Mesenchymal stem cell (in vitro differentiated cells and primary cell): Measurements from ENCODE around the gene KCNK1.

ENCODE experiments used
- DNase-seq: peaks from one replicate; pipeline ENCODE4 v3.0.0-alpha.2; 2013
- H2AFZ ChIP-seq: one replicate; pipeline ENCODE4 v1.6.1; 2013; ENCODE audit warnings: low read depth, mild to moderate bottlenecking, control low read depth, inconsistent platforms, low read length, moderate library complexity
- H2AK5ac ChIP-seq: 2 replicates; pipeline ENCODE4 v1.6.1; 2013; ENCODE audit warnings: low read length, moderate library complexity, mild to moderate bottlenecking, inconsistent platforms; ENCODE audit not compliant: severe bottlenecking
- H2BK120ac ChIP-seq: one replicate; pipeline ENCODE4 v1.6.1; 2013; ENCODE audit warnings: low read depth, mild to moderate bottlenecking, inconsistent platforms, low read length, moderate library complexity
- H2BK12ac ChIP-seq, 2 experiments: one replicate each; pipeline ENCODE4 v1.6.1; 2013; ENCODE audit warnings: inconsistent platforms in 2 of 2, low read length in 2 of 2, mild to moderate bottlenecking in 2 of 2, moderate library complexity in 2 of 2, control low read depth in 1 of 2
- H2BK15ac ChIP-seq: one replicate; pipeline ENCODE4 v1.6.1; 2013; ENCODE audit warnings: mild to moderate bottlenecking, low read depth, inconsistent platforms; ENCODE audit not compliant: poor library complexity, severe bottlenecking
- H2BK5ac ChIP-seq: 2 replicates; pipeline ENCODE4 v1.6.1; 2013; ENCODE audit warnings: low read depth, mild to moderate bottlenecking, low read length, control low read depth, inconsistent platforms; ENCODE audit not compliant: poor library complexity, severe bottlenecking
- H3K14ac ChIP-seq, 2 experiments: one replicate each; pipeline ENCODE4 v1.6.1; 2013; ENCODE audit warnings: inconsistent platforms in 2 of 2, low read length in 2 of 2, control low read depth in 1 of 2, mild to moderate bottlenecking in 1 of 2, moderate library complexity in 1 of 2
- H3K18ac ChIP-seq, 2 experiments: one replicate each; pipeline ENCODE4 v1.6.1; 2013; ENCODE audit warnings: inconsistent platforms in 2 of 2, low read length in 2 of 2, control low read depth in 1 of 2, low read depth in 1 of 2, mild to moderate bottlenecking in 1 of 2
- H3K23ac ChIP-seq, 2 experiments: one replicate each; pipeline ENCODE4 v1.6.1; 2013; ENCODE audit warnings: inconsistent platforms in 2 of 2, low read length in 2 of 2, mild to moderate bottlenecking in 2 of 2, moderate library complexity in 2 of 2, control low read depth in 1 of 2
- H3K27ac ChIP-seq: 2 replicates; pipeline ENCODE4 v1.5.1; 2013; ENCODE audit warnings: mild to moderate bottlenecking, moderate library complexity, low read length, control low read depth, inconsistent platforms; ENCODE audit not compliant: poor library complexity, severe bottlenecking
- H3K27me3 ChIP-seq, 2 experiments: 2 replicates each; pipeline versions ENCODE4 v1.6.1 to v1.7.0; 2013; ENCODE audit warnings: low read length in 2 of 2, mild to moderate bottlenecking in 2 of 2, moderate library complexity in 2 of 2, control low read depth in 1 of 2, inconsistent platforms in 1 of 2; ENCODE audit not compliant: control insufficient read depth in 1 of 2, insufficient read depth in 1 of 2
- H3K36me3 ChIP-seq, 2 experiments: 2 replicates each; pipeline versions ENCODE4 v1.6.1 to v1.7.0; 2013; ENCODE audit warnings: low read length in 2 of 2, control low read depth in 1 of 2, inconsistent platforms in 1 of 2, low read depth in 1 of 2, mild to moderate bottlenecking in 1 of 2; ENCODE audit not compliant: insufficient read depth in 2 of 2, control insufficient read depth in 1 of 2
- H3K4ac ChIP-seq, 2 experiments: one replicate each; pipeline ENCODE4 v1.6.1; 2013; ENCODE audit warnings: inconsistent platforms in 2 of 2, low read length in 2 of 2, mild to moderate bottlenecking in 2 of 2, moderate library complexity in 2 of 2, control low read depth in 1 of 2, low read depth in 1 of 2
- H3K4me1 ChIP-seq: 2 replicates; pipeline ENCODE4 v1.6.1; 2013; ENCODE audit warnings: low read depth, low read length, control low read depth; ENCODE audit not compliant: control insufficient read depth, insufficient read depth
- H3K4me2 ChIP-seq: 2 replicates; pipeline ENCODE4 v1.6.1; 2013; ENCODE audit warnings: low read length, mild to moderate bottlenecking, inconsistent platforms; ENCODE audit not compliant: poor library complexity, severe bottlenecking
- H3K4me3 ChIP-seq, 2 experiments: 2 replicates each; pipeline versions ENCODE4 v1.5.1 to v1.7.0; 2013; ENCODE audit warnings: low read length in 2 of 2, mild to moderate bottlenecking in 2 of 2, control low read depth in 1 of 2, low read depth in 1 of 2; ENCODE audit not compliant: insufficient read depth in 1 of 2
- H3K79me1 ChIP-seq: replicated peaks from 2 replicates; pipeline ENCODE4 v1.6.1; 2013; ENCODE audit warnings: mild to moderate bottlenecking, control low read depth, low read length, inconsistent platforms; ENCODE audit not compliant: poor library complexity, severe bottlenecking
- H3K9ac ChIP-seq: 2 replicates; pipeline ENCODE4 v1.7.0; 2013; ENCODE audit warnings: mild to moderate bottlenecking, low read length, moderate library complexity
- H3K9me3 ChIP-seq: 2 replicates; pipeline ENCODE4 v1.7.0; 2013; ENCODE audit warnings: mild to moderate bottlenecking, low read length; ENCODE audit not compliant: control insufficient read depth
- H4K8ac ChIP-seq: one replicate; pipeline ENCODE4 v1.6.1; 2013; ENCODE audit warnings: inconsistent platforms, mild to moderate bottlenecking, low read length, moderate library complexity
- H4K91ac ChIP-seq: one replicate; pipeline ENCODE4 v1.6.1; 2013; ENCODE audit warnings: mild to moderate bottlenecking, low read length, inconsistent platforms
- WGBS: methylation state at CpG from one replicate; pipeline ENCODE4 v1.1.7; 2013; ENCODE audit warnings: mixed read lengths; 5-methylcytosine and 5-hydroxymethylcytosine counted together

KCNK1 gene

GRCh38 chr1:233647636-233648035, 33.7 kb downstream of the KCNK1 start:
- Histone ChIP-seq H3K18ac (no peak overlapping the region), H3K4me3 (no peak overlapping the region), H4K91ac (no peak overlapping the region), H2BK12ac (no peak overlapping the region), H3K27ac (no peak overlapping the region), H3K14ac (no peak overlapping the region), H2BK15ac (no peak overlapping the region), H3K23ac (no peak overlapping the region), H3K9ac (no peak overlapping the region), H3K4me1 (no peaks in the 10 kb centered on the region), H3K9me3 (peaks cover 7% of the 10 kb centered on the region), H3K79me1 (no peaks in the 10 kb centered on the region), H3K27me3 (no peaks in the 10 kb centered on the region), H3K4me2 (no peak overlapping the region), H2AFZ (no peak overlapping the region), H2BK120ac (no peak overlapping the region), H4K8ac (no peak overlapping the region), H2BK5ac (no peak overlapping the region), H3K4ac (no peak overlapping the region), H2AK5ac (no peak overlapping the region), H3K36me3 (no peaks in the 10 kb centered on the region)
- whole genome bisulfite sequencing, result 65% methylated on average over 2 of the region's 2 CpGs
- DNase-seq, result no peak

- no peak overlapping the region for H2BK120ac ChIP-seq
- no peak overlapping the region for H2BK5ac ChIP-seq
- H2BK12ac ChIP-seq, result no peak overlapping the region
- no peak overlapping the region for H2AFZ ChIP-seq
- H2AK5ac ChIP-seq, result no peak overlapping the region
- H3K36me3 ChIP-seq, result no peaks in the 10 kb centered on the region
- no peak overlapping the region for H3K4me3 ChIP-seq
- H3K4me1 ChIP-seq, result no peaks in the 10 kb centered on the region
- no peak overlapping the region for H3K4me2 ChIP-seq
- H4K8ac ChIP-seq, result no peak overlapping the region
- 98% methylated on average over 3 of the region's 5 CpGs for WGBS
- no peak overlapping the region for H3K23ac ChIP-seq
- no peak overlapping the region for H3K14ac ChIP-seq
- DNase-seq, result no peak
- H2BK15ac ChIP-seq, result no peak overlapping the region
- no peak overlapping the region for H3K9ac ChIP-seq
- H3K27ac ChIP-seq, result no peak overlapping the region
- no peak overlapping the region for H4K91ac ChIP-seq
- H3K18ac ChIP-seq, result no peak overlapping the region
- H3K4ac ChIP-seq, result no peak overlapping the region
- H3K27me3 ChIP-seq, result no peaks in the 10 kb centered on the region
- peaks cover 7% of the 10 kb centered on the region for H3K9me3 ChIP-seq
- no peaks in the 10 kb centered on the region for H3K79me1 ChIP-seq
Observed at GRCh38 chr1:233651061-233651460, 37.2 kb downstream of the KCNK1 start.

GRCh38 chr1:233651563-233652233, 37.8 kb downstream of the KCNK1 start:
- H3K27me3 ChIP-seq, result no peaks in the 10 kb centered on the region
- H2AFZ ChIP-seq, result no peak overlapping the region
- DNase-seq, result no peak
- H3K18ac ChIP-seq, result no peak overlapping the region
- H3K27ac ChIP-seq, result no peak overlapping the region
- H3K9ac ChIP-seq, result no peak overlapping the region
- H3K4me3 ChIP-seq, result no peak overlapping the region
- no peak overlapping the region for H2BK12ac ChIP-seq
- no peak overlapping the region for H3K4me2 ChIP-seq
- H2BK15ac ChIP-seq, result no peak overlapping the region
- H2AK5ac ChIP-seq, result no peak overlapping the region
- WGBS, result 77% methylated on average over 4 of the region's 5 CpGs
- no peak overlapping the region for H4K8ac ChIP-seq
- H3K23ac ChIP-seq, result no peak overlapping the region
- H3K14ac ChIP-seq, result no peak overlapping the region
- H3K79me1 ChIP-seq, result no peaks in the 10 kb centered on the region
- H2BK120ac ChIP-seq, result no peak overlapping the region
- peaks cover 7% of the 10 kb centered on the region for H3K9me3 ChIP-seq
- H4K91ac ChIP-seq, result no peak overlapping the region
- no peaks in the 10 kb centered on the region for H3K36me3 ChIP-seq
- no peak overlapping the region for H3K4ac ChIP-seq
- H2BK5ac ChIP-seq, result no peak overlapping the region
- H3K4me1 ChIP-seq, result no peaks in the 10 kb centered on the region

- Histone ChIP-seq H2BK120ac (no peak overlapping the region), H2AK5ac (no peak overlapping the region), H3K23ac (no peak overlapping the region), H2BK12ac (no peak overlapping the region), H2BK15ac (no peak overlapping the region), H3K79me1 (no peaks in the 10 kb centered on the region), H3K4me2 (no peak overlapping the region), H3K9ac (no peak overlapping the region), H3K18ac (no peak overlapping the region), H3K9me3 (peaks cover 7% of the 10 kb centered on the region), H3K4ac (no peak overlapping the region), H4K91ac (no peak overlapping the region), H3K4me1 (no peaks in the 10 kb centered on the region), H3K27me3 (no peaks in the 10 kb centered on the region), H2BK5ac (no peak overlapping the region), H3K36me3 (no peaks in the 10 kb centered on the region), H3K14ac (no peak overlapping the region), H2AFZ (no peak overlapping the region), H3K27ac (no peak overlapping the region), H3K4me3 (no peak overlapping the region), H4K8ac (no peak overlapping the region)
- DNase-seq, result no peak
- WGBS, result 38% methylated on average over 1 of the region's 2 CpGs
Observed at GRCh38 chr1:233652526-233652925, 38.6 kb downstream of the KCNK1 start.
